Loucy (cell line): Measurements from ENCODE around the gene NHSL2.

ENCODE experiments used
- H2AFZ ChIP-seq: fragments of 200-600 bp; sonication (generic); 2 replicates; pipeline ENCODE4 v1.6.0; 2016; ENCODE audit warnings: antibody characterized with exemption, mild to moderate bottlenecking, low read length, moderate library complexity
- H3F3A ChIP-seq: fragments of 200-600 bp; 2 replicates; pipeline ENCODE4 v1.6.0; 2016; ENCODE audit warnings: antibody characterized with exemption, low read depth, mild to moderate bottlenecking
- H3K27me3 ChIP-seq: fragments of 200-600 bp; sonication (generic); 2 replicates; pipeline ENCODE4 v1.6.1; 2014; ENCODE audit warnings: low read length, mild to moderate bottlenecking; ENCODE audit not compliant: insufficient read depth, poor library complexity, severe bottlenecking
- H3K36me3 ChIP-seq: fragments of 200-600 bp; sonication (generic); 2 replicates; pipeline ENCODE4 v1.6.1; 2016; ENCODE audit warnings: low read length; ENCODE audit not compliant: insufficient read depth
- H3K4me1 ChIP-seq: fragments of 200-600 bp; sonication (generic); 2 replicates; pipeline ENCODE4 v1.5.1; 2014; ENCODE audit warnings: low read length, mild to moderate bottlenecking; ENCODE audit not compliant: insufficient read depth, poor library complexity, severe bottlenecking
- H3K4me2 ChIP-seq: fragments of 200-600 bp; sonication (generic); 2 replicates; pipeline ENCODE4 v1.6.0; 2014; ENCODE audit warnings: antibody characterized with exemption, low read length, low read depth, mild to moderate bottlenecking; ENCODE audit not compliant: poor library complexity, severe bottlenecking
- H3K4me3 ChIP-seq: fragments of 200-600 bp; sonication (generic); 2 replicates; pipeline ENCODE4 v1.5.1; 2014; ENCODE audit warnings: low read length, mild to moderate bottlenecking, mixed read lengths; ENCODE audit not compliant: poor library complexity, severe bottlenecking
- H3K79me2 ChIP-seq: fragments of 200-600 bp; sonication (generic); 2 replicates; pipeline ENCODE4 v1.6.1; 2014; ENCODE audit warnings: low read length; ENCODE audit not compliant: insufficient read depth
- H3K9ac ChIP-seq: fragments of 200-600 bp; sonication (generic); 2 replicates; pipeline ENCODE4 v1.6.0; 2014; ENCODE audit warnings: mild to moderate bottlenecking, low read depth, low read length, moderate library complexity; ENCODE audit not compliant: poor library complexity, severe bottlenecking
- H3K9me2 ChIP-seq: fragments of 200-600 bp; sonication (generic); replicated peaks from 2 replicates; pipeline ENCODE4 v1.6.1; 2016; ENCODE audit warnings: low read depth, low read length, mixed read lengths
- H3K9me3 ChIP-seq: fragments of 200-600 bp; sonication (generic); 2 replicates; pipeline ENCODE4 v1.6.1; 2014; ENCODE audit warnings: mild to moderate bottlenecking, antibody characterized with exemption, low read length, low read depth; ENCODE audit not compliant: insufficient read depth
- H4K20me1 ChIP-seq: fragments of 200-600 bp; sonication (generic); 2 replicates; pipeline ENCODE4 v1.6.0; 2014; ENCODE audit warnings: antibody characterized with exemption, low read length, mild to moderate bottlenecking; ENCODE audit not compliant: insufficient read depth, poor library complexity, severe bottlenecking
- CTCF ChIP-seq: fragments of 200-600 bp; sonication (generic); conservative IDR thresholded peaks from 2 replicates; pipeline ENCODE4 v1.5.1; 2014; ENCODE audit warnings: mild to moderate bottlenecking, antibody characterized with exemption, low read length
- EZH2phosphoT487 ChIP-seq: fragments of 200-600 bp; IDR thresholded peaks from 2 replicates; pipeline ENCODE4 v1.6.1; 2018; ENCODE audit warnings: antibody characterized with exemption, mild to moderate bottlenecking, moderate library complexity, borderline replicate concordance

The NHSL2 gene

GRCh38 chrX:71949844-71950445, 39.3 kb downstream of the NHSL2 start:
- H3K27me3 ChIP-seq, result no peaks in the 10 kb centered on the region
- no peaks in the 10 kb centered on the region for H3K4me1 ChIP-seq
- no peaks in the 10 kb centered on the region for H3K36me3 ChIP-seq
- no peak overlapping the region for H3K4me3 ChIP-seq
- no peaks in the 10 kb centered on the region for H3F3A ChIP-seq
- H2AFZ ChIP-seq, result no peak overlapping the region
- no peaks in the 10 kb centered on the region for H3K79me2 ChIP-seq
- no peaks in the 10 kb centered on the region for H4K20me1 ChIP-seq
- no peaks in the 10 kb centered on the region for H3K9me2 ChIP-seq
- H3K9ac ChIP-seq, result no peak overlapping the region
- TF ChIP-seq EZH2phosphoT487 (no peak), CTCF (no peak)
- H3K4me2 ChIP-seq, result no peak overlapping the region
- no peaks in the 10 kb centered on the region for H3K9me3 ChIP-seq

GRCh38 chrX:71953391-71953790, 42.7 kb downstream of the NHSL2 start:
- Histone ChIP-seq H3F3A (no peaks in the 10 kb centered on the region), H3K9me3 (no peaks in the 10 kb centered on the region), H3K4me2 (no peak overlapping the region), H3K4me1 (no peaks in the 10 kb centered on the region), H3K27me3 (no peaks in the 10 kb centered on the region), H3K36me3 (no peaks in the 10 kb centered on the region), H3K9ac (no peak overlapping the region), H3K9me2 (no peaks in the 10 kb centered on the region), H3K4me3 (no peak overlapping the region), H2AFZ (no peak overlapping the region), H3K79me2 (no peaks in the 10 kb centered on the region), H4K20me1 (no peaks in the 10 kb centered on the region)
- no peak for TF ChIP-seq CTCF
- no peak for TF ChIP-seq EZH2phosphoT487

- Histone ChIP-seq H3K27me3 (no peaks in the 10 kb centered on the region), H2AFZ (no peak overlapping the region), H3K36me3 (no peaks in the 10 kb centered on the region), H3F3A (no peaks in the 10 kb centered on the region), H3K4me3 (no peak overlapping the region), H3K4me2 (no peak overlapping the region), H3K9ac (no peak overlapping the region), H3K9me2 (no peaks in the 10 kb centered on the region), H4K20me1 (no peaks in the 10 kb centered on the region), H3K9me3 (no peaks in the 10 kb centered on the region), H3K4me1 (no peaks in the 10 kb centered on the region), H3K79me2 (no peaks in the 10 kb centered on the region)
- TF ChIP-seq EZH2phosphoT487, result no peak
- no peak for TF ChIP-seq CTCF
Measured at GRCh38 chrX:71953946-71954345, 43.3 kb downstream of the NHSL2 start.
